H9 (cell line): ENCODE measurements around the gene SPAG17. TPM values are rescaled to one million over a fixed set of nuclear protein-coding genes. Genes with fewer than 3 reads are reported as not detected.

Experiments used
- DNase-seq: peaks from one replicate; pipeline ENCODE4 v3.0.0-alpha.2; 2017
- H2AFZ ChIP-seq: one replicate; pipeline ENCODE4 v1.6.1; 2013; ENCODE audit warnings: mild to moderate bottlenecking, low read length, control low read depth, moderate library complexity
- H2AK5ac ChIP-seq: 2 replicates; pipeline ENCODE4 v1.6.1; 2013; ENCODE audit warnings: low read length, control low read depth, mixed read lengths; ENCODE audit not compliant: insufficient read length
- H2BK120ac ChIP-seq: one replicate; pipeline ENCODE4 v1.6.1; 2013; ENCODE audit warnings: low read depth, mild to moderate bottlenecking, low read length, control low read depth, inconsistent platforms; ENCODE audit not compliant: poor library complexity, severe bottlenecking
- H2BK12ac ChIP-seq: 2 replicates; pipeline ENCODE4 v1.6.1; 2013; ENCODE audit warnings: low read length, control low read depth, mixed read lengths, low read depth; ENCODE audit not compliant: insufficient read length
- H2BK15ac ChIP-seq: 2 replicates; pipeline ENCODE4 v1.6.1; 2013; ENCODE audit warnings: low read depth, low read length, control low read depth
- H2BK20ac ChIP-seq: one replicate; pipeline ENCODE4 v1.6.1; 2013; ENCODE audit warnings: low read depth, mild to moderate bottlenecking, low read length, control low read depth, inconsistent platforms; ENCODE audit not compliant: poor library complexity, severe bottlenecking
- H2BK5ac ChIP-seq: 2 replicates; pipeline ENCODE4 v1.6.1; 2013; ENCODE audit warnings: low read length, control low read depth, mixed read lengths; ENCODE audit not compliant: insufficient read length
- H3K14ac ChIP-seq: 2 replicates; pipeline ENCODE4 v1.6.1; 2013; ENCODE audit warnings: low read length, control low read depth; ENCODE audit not compliant: insufficient read depth
- H3K18ac ChIP-seq: 2 replicates; pipeline ENCODE4 v1.6.1; 2013; ENCODE audit warnings: low read depth, mild to moderate bottlenecking, mixed read lengths, low read length, control low read depth; ENCODE audit not compliant: insufficient read length
- H3K23ac ChIP-seq: 2 replicates; pipeline ENCODE4 v1.6.1; 2013; ENCODE audit warnings: low read length, control low read depth, mixed read lengths, low read depth; ENCODE audit not compliant: insufficient read length
- H3K23me2 ChIP-seq: 2 replicates; pipeline ENCODE4 v1.6.1; 2013; ENCODE audit warnings: low read depth, mild to moderate bottlenecking, mixed read lengths, low read length, control low read depth; ENCODE audit not compliant: insufficient read length, poor library complexity, severe bottlenecking
- H3K27ac ChIP-seq: 2 replicates; pipeline ENCODE4 v1.5.1; 2013; ENCODE audit warnings: low read length, control low read depth, mixed read lengths, low read depth; ENCODE audit not compliant: insufficient read length
- H3K27me3 ChIP-seq: 2 replicates; pipeline ENCODE4 v1.6.1; 2013; ENCODE audit warnings: low read length, control low read depth, inconsistent platforms; ENCODE audit not compliant: insufficient read depth
- H3K4ac ChIP-seq: 2 replicates; pipeline ENCODE4 v1.6.1; 2013; ENCODE audit warnings: low read depth, mild to moderate bottlenecking, control low read depth, inconsistent platforms, low read length, moderate library complexity
- H3K4me1 ChIP-seq: 2 replicates; pipeline ENCODE4 v1.6.1; 2013; ENCODE audit warnings: low read length, control low read depth, inconsistent platforms; ENCODE audit not compliant: insufficient read depth
- H3K4me2 ChIP-seq: 2 replicates; pipeline ENCODE4 v1.6.1; 2013; ENCODE audit warnings: low read length, control low read depth, mixed read lengths; ENCODE audit not compliant: insufficient read length, insufficient read depth
- H3K56ac ChIP-seq: 2 replicates; pipeline ENCODE4 v1.6.1; 2013; ENCODE audit warnings: low read depth, mild to moderate bottlenecking, mixed read lengths, low read length, control low read depth; ENCODE audit not compliant: insufficient read length
- H3K79me1 ChIP-seq: 2 replicates; pipeline ENCODE4 v1.6.1; 2013; ENCODE audit warnings: low read depth, mild to moderate bottlenecking, moderate library complexity, low read length, control low read depth, inconsistent platforms; ENCODE audit not compliant: insufficient read depth, poor library complexity, severe bottlenecking
- H3K79me2 ChIP-seq: 2 replicates; pipeline ENCODE4 v1.6.1; 2013; ENCODE audit warnings: low read length, control low read depth, inconsistent platforms; ENCODE audit not compliant: insufficient read depth
- H3K9ac ChIP-seq: 2 replicates; pipeline ENCODE4 v1.6.1; 2013; ENCODE audit warnings: low read length, control low read depth, mixed read lengths; ENCODE audit not compliant: insufficient read length; ENCODE audit errors: extremely low read depth
- H3K9me3 ChIP-seq: one replicate; pipeline ENCODE4 v1.6.1; 2013; ENCODE audit warnings: low read depth, low read length, inconsistent platforms; ENCODE audit not compliant: control insufficient read depth
- H3T11ph ChIP-seq: one replicate; pipeline ENCODE4 v1.6.1; 2013; ENCODE audit warnings: mild to moderate bottlenecking, low read length, control low read depth, inconsistent platforms
- H4K20me1 ChIP-seq: one replicate; pipeline ENCODE4 v1.6.1; 2013; ENCODE audit not compliant: control insufficient read depth, insufficient read length, insufficient read depth
- H4K5ac ChIP-seq: 2 replicates; pipeline ENCODE4 v1.6.1; 2013; ENCODE audit warnings: low read depth, mild to moderate bottlenecking, mixed read lengths, low read length, control low read depth; ENCODE audit not compliant: insufficient read length
- H4K8ac ChIP-seq: replicated peaks from 2 replicates; pipeline ENCODE4 v1.6.1; 2013; ENCODE audit warnings: low read length, control low read depth, mixed read lengths, low read depth; ENCODE audit not compliant: insufficient read length
- H4K91ac ChIP-seq: 2 replicates; pipeline ENCODE4 v1.6.1; 2013; ENCODE audit warnings: low read depth, mild to moderate bottlenecking, moderate library complexity, mixed read lengths, low read length, control low read depth; ENCODE audit not compliant: insufficient read length
- H3K27ac Mint-ChIP-seq, 3 experiments: 2 replicates in 2 of 3; 3 replicates in 1 of 3; pipeline ENCODE4 v1.8.0; 2020 to 2021; ENCODE audit warnings: mixed read lengths in 3 of 3, mild to moderate bottlenecking in 1 of 3, moderate library complexity in 1 of 3
- H3K27me3 Mint-ChIP-seq: 2 replicates; pipeline ENCODE4 v1.8.0; 2021; ENCODE audit warnings: low read depth, mild to moderate bottlenecking, moderate library complexity, mixed read lengths
- H3K36me3 Mint-ChIP-seq, 3 experiments: 2 replicates in 2 of 3; 3 replicates in 1 of 3; pipeline ENCODE4 v1.8.0; 2020 to 2021; ENCODE audit warnings: low read depth in 3 of 3, mixed read lengths in 3 of 3; ENCODE audit not compliant: insufficient read depth in 1 of 3
- H3K4me1 Mint-ChIP-seq, 2 experiments: 2 replicates each; pipeline ENCODE4 v1.8.0; 2020; ENCODE audit warnings: mixed read lengths in 2 of 2
- H3K4me3 Mint-ChIP-seq, 2 experiments: 2 replicates in 1 of 2; 3 replicates in 1 of 2; pipeline ENCODE4 v1.8.0; 2020 to 2021; ENCODE audit warnings: mild to moderate bottlenecking in 2 of 2, mixed read lengths in 2 of 2, moderate library complexity in 1 of 2
- H3K9me3 Mint-ChIP-seq, 2 experiments: 2 replicates in 1 of 2; 3 replicates in 1 of 2; pipeline ENCODE4 v1.8.0; 2020; ENCODE audit warnings: mild to moderate bottlenecking in 2 of 2, mixed read lengths in 2 of 2, moderate library complexity in 1 of 2
- CTCF ChIP-seq: fragments of 200-600 bp; sonication (generic); conservative IDR thresholded peaks from 3 replicates; pipeline ENCODE4 v1.8.0; 2021; ENCODE audit warnings: antibody characterized with exemption, mild to moderate bottlenecking
- total RNA-seq: library from RNA; stranded (reverse); gene quantifications from 2 replicates; pipeline ENCODE4 v1.2.1, GENCODE V29; 2021

Gene SPAG17
- total RNA-seq, 1 experiment from 2014 or later, result 0.37 TPM

GRCh38 chr1:117971777-117972176, 213.3 kb downstream of the SPAG17 start:
- DNase-seq, result no peak
- Histone ChIP-seq H3K79me1 (no peaks in the 10 kb centered on the region), H2AK5ac (no peak overlapping the region), H3K18ac (no peak overlapping the region), H4K5ac (no peak overlapping the region), H3T11ph (no peak overlapping the region), H2AFZ (no peak overlapping the region), H2BK12ac (no peak overlapping the region), H2BK15ac (no peak overlapping the region), H3K56ac (no peak overlapping the region), H3K4me1 (no peaks in the 10 kb centered on the region), H2BK120ac (no peak overlapping the region), H2BK5ac (no peak overlapping the region), H3K4me2 (no peak overlapping the region), H3K79me2 (no peaks in the 10 kb centered on the region), H4K91ac (no peak overlapping the region), H2BK20ac (no peak overlapping the region), H3K23me2 (peaks cover 3% of the 10 kb centered on the region), H3K4ac (no peak overlapping the region), H3K23ac (no peak overlapping the region), H3K14ac (no peak overlapping the region), H3K27me3 (no peaks in the 10 kb centered on the region), H3K9ac (no peak overlapping the region), H4K8ac (no peak overlapping the region), H3K27ac (no peak overlapping the region), H4K20me1 (no peaks in the 10 kb centered on the region), H3K9me3 (no peaks in the 10 kb centered on the region)
- Mint-ChIP-seq H3K4me1 (peaks cover 13 to 17% of the 10 kb centered on the region in 2 experiments), H3K36me3 (no peaks in the 10 kb centered on the region), H3K4me3 (no peak overlapping the region), H3K27me3 (no peaks in the 10 kb centered on the region), H3K27ac (no peak overlapping the region), H3K9me3 (no peaks in the 10 kb centered on the region)
- no peak for TF ChIP-seq CTCF
